B cell (primary cell): ENCODE results near the gene TEP1.

ENCODE experiments used
- EZH2 ChIP-seq: IDR thresholded peaks from 2 replicates; pipeline ENCODE4 v1.6.1; 2012; ENCODE audit warnings: borderline replicate concordance, low read depth, mild to moderate bottlenecking, moderate library complexity, low read length; ENCODE audit not compliant: insufficient read depth, poor library complexity, severe bottlenecking
- TF ChIP-seq, protein P1 (sequence below): fragments of 200-600 bp; IDR thresholded peaks from one replicate; pipeline ENCODE4 v1.8.0; 2022; ENCODE audit warnings: antibody characterized with exemption, mild to moderate bottlenecking

DNA sequence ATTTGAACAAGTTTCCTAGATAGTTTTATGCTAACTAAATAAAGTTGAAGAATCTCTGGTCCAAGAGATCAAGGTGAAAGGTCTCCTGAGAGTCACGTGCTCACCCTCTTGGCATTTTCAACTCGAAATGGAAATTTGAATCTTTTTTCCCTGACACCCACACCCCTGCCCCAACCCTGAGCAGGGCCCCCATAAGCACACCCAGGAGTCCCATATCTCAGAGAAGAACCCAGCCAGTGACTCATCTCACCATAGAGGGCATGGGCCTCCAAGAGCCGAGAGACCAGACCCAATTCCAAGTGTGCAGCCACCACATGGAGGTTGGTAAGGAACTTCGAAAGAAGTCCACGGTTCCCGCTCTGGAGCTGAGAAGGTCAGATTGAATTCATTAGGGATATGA lies 32.6 kb downstream of the TEP1 start:
- TF ChIP-seq, protein P1, sequence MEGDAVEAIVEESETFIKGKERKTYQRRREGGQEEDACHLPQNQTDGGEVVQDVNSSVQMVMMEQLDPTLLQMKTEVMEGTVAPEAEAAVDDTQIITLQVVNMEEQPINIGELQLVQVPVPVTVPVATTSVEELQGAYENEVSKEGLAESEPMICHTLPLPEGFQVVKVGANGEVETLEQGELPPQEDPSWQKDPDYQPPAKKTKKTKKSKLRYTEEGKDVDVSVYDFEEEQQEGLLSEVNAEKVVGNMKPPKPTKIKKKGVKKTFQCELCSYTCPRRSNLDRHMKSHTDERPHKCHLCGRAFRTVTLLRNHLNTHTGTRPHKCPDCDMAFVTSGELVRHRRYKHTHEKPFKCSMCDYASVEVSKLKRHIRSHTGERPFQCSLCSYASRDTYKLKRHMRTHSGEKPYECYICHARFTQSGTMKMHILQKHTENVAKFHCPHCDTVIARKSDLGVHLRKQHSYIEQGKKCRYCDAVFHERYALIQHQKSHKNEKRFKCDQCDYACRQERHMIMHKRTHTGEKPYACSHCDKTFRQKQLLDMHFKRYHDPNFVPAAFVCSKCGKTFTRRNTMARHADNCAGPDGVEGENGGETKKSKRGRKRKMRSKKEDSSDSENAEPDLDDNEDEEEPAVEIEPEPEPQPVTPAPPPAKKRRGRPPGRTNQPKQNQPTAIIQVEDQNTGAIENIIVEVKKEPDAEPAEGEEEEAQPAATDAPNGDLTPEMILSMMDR, result no peak
- TF ChIP-seq EZH2, result no peak
